T follicular helper cell (primary cell): Measurements from ENCODE around the gene NNT.
"Not testable (repeated sequence)": the region's sequence is repeated elsewhere in the genome, so short reads cannot be mapped to it uniquely, and the experiment has no call there.

Source experiments
- DNase-seq: peaks from one replicate; pipeline ENCODE4 v3.0.0-alpha.2; 2020; ENCODE audit warnings: low read depth

NNT gene

GRCh38 chr5:43711496-43711895, 108.5 kb downstream of the NNT start:
- no peak for DNase-seq

DNA sequence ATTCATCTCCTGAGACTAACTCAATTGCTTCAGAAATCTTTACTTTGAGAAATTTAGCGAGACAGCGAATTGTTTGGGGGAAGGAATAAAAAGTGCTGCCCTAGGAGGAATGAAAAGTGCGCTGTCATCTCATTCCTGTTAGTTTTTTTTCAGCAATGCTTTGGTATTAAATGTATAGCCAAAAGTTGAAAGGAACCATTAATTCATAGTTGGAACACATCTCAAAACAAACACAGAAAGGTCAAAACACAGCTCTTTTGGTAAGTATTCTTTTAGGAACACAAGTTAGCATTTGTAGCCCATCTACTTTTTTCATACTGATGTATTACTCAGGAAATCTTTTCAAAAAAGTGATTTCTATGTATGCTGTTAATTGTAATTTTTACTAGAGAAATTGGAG, 109.1 kb downstream of the NNT start:
- DNase-seq = no peak

DNA sequence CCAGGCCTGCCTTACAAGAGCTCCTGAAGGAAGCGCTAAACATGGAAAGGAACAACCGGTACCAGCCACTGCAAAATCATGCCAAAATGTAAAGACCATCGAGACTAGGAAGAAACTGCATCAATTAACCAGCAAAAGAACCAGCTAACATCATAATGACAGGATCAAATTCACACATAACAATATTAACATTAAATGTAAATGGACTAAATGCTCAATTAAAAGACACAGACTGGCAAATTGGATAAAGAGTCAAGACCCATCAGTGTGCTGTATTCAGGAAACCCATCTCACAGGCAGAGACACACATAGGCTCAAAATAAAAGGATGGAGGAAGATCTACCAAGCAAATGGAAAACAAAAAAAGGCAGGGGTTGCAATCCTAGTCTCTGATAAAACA, 116.8 kb downstream of the NNT start:
- not testable (repeated sequence) for DNase-seq

GRCh38 chr5:43728581-43728980, 125.6 kb downstream of the NNT start:
- DNase-seq = no peak

DNA sequence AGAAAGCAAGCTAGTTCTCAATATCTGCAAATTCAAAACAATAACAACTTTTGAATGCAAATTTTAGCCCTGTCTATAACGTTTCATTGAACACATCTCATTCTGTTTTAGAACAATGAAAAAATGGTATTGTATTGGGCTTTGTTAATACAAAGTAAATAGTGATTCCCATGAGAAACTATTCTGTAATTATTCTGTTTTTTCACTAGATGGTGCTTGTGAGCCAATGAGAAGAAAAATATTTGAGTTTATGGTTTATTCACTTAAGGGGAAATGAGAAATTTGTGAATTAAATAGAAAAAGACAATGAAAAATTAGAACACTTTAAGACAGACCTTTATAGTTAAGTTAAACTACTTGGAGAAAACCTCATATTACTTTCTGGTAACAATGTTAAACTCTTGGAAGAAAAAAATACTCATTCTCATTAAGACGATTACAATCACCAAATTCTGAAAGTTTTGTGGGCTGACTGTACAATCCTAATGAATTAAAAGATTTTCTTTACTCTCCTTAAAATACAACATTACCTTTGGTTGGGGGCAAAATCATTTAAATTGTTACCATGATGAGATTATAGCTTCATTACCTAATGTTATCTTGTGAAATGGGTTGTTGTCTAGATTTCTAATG, 127.0 kb downstream of the NNT start:
- DNase-seq = no peak

GRCh38 chr5:43730832-43731342, 127.9 kb downstream of the NNT start:
- DNase-seq = no peak

GRCh38 chr5:43731573-43731972, 128.6 kb downstream of the NNT start:
- no peak for DNase-seq

- not testable (repeated sequence) for DNase-seq
These were observed 143.1 kb downstream of the NNT start for GRCh38 chr5:43745923-43746548.

DNA sequence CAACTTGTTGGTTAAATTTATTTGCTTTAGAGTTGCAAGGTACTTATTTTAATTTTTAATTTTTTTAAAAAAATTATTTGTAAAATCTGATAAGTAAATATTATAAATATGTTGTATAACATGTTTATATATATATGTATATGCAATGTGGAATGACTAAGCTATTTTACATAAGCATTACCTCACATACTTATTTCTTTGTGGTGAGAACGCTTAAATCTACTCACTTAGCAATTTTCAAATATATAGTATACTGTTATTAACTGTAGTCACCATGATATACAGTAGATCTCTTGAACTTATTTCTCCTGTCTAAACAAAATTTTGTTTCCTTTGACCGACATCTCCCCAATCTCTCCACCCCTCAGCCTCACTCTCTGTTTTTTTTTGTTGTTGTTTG, 147.8 kb downstream of the NNT start:
- no peak for DNase-seq

DNA sequence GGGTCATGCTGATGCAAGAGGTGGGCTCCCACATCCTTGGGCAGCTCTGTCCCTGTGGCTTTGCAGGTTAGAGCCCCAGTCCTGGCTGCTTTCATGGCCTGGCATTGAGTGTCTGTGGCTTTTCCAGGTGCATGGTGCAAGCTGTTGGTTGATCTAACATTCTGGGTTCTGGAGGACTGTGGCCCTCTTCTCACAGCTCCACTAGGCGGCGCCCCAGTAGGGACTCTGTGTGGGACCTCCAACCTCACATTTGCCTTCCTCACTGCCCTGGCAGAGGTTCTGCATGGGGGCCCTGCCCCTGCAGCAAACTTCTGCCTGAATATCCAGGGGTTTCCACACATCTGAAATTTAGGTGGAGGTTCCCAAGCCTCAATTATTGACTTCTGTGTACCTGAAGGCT, 150.1 kb downstream of the NNT start:
- no peak for DNase-seq
